GM12873 (cell line): ENCODE data around the gene KIF23.

Experiments
- CTCF ChIP-seq: IDR thresholded peaks from 2 replicates; pipeline ENCODE4 v1.5.1; 2012; ENCODE audit warnings: low read depth, mild to moderate bottlenecking, moderate library complexity, low read length, control low read depth; ENCODE audit not compliant: insufficient read depth; ENCODE audit errors: missing control alignments

KIF23 gene

DNA sequence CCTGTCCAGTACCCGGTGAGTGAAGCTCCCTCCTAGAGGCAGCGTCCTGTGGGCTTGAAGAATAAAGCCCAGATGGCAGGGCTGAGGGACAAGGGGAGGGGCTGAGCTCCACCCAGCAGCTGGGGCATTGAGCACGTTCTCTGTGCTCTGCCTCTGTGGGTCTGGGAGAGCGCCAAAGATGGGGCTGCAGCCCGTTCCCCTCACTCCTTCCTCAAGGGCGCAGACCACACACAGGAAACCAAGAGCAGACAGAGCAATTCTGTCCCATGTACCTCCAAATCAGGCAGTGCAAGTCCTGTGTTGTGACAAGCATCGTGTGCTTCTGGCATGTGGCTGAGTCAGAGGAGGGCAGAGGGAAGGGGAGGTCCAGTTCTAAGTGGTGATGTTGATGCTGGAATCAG is 15.7 kb upstream of the KIF23 start:
- no peak for TF ChIP-seq CTCF

DNA sequence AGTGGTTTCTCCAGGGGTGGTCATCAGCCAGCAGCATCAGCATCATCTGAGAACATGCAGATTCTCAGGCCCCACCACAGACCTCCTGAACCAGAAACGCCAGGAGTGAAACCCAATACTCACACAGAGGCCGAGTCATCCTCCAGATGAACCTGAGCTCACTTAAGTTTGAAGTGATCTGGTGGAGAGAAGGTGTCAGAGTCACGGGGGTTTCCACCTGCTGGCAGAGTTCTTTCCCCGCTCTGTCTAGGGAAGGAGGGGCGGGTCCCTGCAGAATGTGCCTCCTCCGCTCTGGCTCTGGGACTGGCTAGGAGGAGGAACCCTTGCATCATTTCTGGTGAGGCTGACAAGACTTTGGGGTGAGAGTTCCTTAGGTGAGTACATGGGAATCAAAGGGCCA is 13.3 kb upstream of the KIF23 start:
- TF ChIP-seq CTCF = no peak

DNA sequence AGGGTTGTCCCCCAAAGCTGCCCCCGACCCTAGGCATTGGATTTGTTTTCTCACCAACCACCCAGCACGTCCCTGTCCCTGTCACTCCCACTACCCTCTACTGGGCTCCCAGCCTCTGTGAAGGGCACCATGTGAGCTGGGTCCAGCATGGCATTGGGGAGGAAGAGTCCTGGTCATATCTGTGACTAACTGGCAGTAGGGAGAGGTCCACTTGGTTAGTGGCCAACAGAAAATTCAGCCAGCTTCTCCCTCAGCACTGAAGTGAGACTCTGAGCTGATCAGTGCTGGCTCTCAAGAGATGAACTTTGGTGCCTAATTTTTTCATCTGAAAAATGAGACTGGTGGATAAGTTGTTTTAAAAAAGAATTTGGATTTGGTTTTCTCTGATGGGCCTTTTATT is 11.3 kb upstream of the KIF23 start:
- TF ChIP-seq CTCF = no peak

- no peak for TF ChIP-seq CTCF
These were observed 10.6 kb upstream of the KIF23 start for GRCh38 chr15:69403594-69403993.

- TF ChIP-seq CTCF = no peak
These were observed 9.0 kb upstream of the KIF23 start for GRCh38 chr15:69405110-69405509.

DNA sequence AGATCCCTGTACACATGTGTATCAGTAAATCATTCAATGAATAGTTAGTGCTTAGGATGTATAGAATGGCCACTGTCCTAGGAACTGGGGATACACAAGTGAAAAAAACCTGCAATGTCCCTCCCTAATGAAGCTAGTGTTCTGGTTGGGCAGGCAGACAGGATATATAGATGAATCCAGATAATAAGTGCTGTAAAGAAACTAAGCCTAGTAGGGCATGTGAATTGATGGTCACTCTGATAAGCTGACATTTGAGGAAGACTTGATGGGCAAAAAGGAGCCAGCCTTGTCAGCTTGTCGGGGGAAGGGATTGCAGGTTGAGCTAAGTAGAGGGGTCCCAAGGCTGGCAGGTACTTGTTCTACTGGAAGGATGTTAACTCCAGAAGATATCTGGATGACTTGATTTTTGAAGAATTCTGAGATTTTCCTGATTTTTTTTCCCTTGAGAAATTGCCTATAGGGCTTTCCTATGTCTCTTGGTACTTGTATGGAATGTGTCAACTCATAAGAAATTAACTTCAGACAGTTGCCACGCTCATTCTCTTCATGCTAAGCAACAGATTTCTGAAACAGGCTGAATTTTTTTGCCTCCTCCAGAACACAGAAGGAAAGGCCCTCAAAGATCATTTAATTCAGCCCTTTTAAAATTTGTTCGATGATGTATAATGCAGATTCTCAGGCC is 6.3 kb upstream of the KIF23 start:
- no peak for TF ChIP-seq CTCF

GRCh38 chr15:69408841-69409240 is 5.3 kb upstream of the KIF23 start:
- no peak for TF ChIP-seq CTCF
